ENCODE measurements around the gene EIF4E3. TPM values are rescaled to one million over a fixed set of nuclear protein-coding genes. Genes with fewer than 3 reads are reported as not detected.

Gene EIF4E3
- total and polyA plus RNA-seq, 10 donors, result 5.0 to 52.3 (median 37.3) TPM

DNA sequence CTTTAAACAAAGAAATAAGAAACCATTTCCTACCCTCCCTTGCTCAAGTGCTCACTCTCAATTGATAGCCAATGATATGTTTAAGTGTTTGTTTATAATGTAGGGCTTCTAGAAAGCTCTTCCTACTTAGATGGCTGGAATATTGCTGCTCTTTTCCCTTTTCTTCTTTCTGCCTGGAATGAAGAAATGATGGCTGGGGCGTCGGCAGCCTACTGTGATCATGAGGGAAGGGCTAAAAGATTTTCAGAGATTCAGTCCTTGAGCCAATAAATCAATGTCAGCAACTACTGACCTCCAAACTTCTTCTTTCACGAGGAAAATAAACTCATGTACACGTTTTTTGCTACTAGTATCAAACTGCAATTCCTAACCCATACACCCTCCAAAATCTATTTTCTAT is 26.4 kb upstream of the EIF4E3 start:
- H3K27me3 ChIP-seq (replicated peaks in 1 of 7), result peaks cover 0 to 57% (median 26%) of the 10 kb centered on the region in 7 donors
- no peaks in the 10 kb centered on the region for H3K36me3 ChIP-seq
- no peak for DNase-seq
- no peak overlapping the region for H3K4me3 ChIP-seq
- no peak overlapping the region for H3K27ac ChIP-seq
- 83 to 90% (median 85%) methylated on average over 4 of the region's 4 CpGs for WGBS, 5 donors
- intact Hi-C loops (cut with DNase I; ENCODE audit: low total_unique reads), result no loop called here
- H3K4me1 ChIP-seq, result peaks cover 0 to 30% (median 7%) of the 10 kb centered on the region in 6 donors
- no peaks in the 10 kb centered on the region for H3K9me3 ChIP-seq
- TF ChIP-seq POLR2A (IDR thresholded peaks at IDR 0.05), result no peak
- TF ChIP-seq POLR2AphosphoS5 (IDR thresholded peaks at IDR 0.05), result no peak
- TF ChIP-seq CTCF (IDR thresholded peaks at IDR 0.05 in 8 of 11, conservative IDR thresholded peaks at IDR 0.05 in 3 of 11), result no peak

GRCh38 chr3:71744738-71745137 is 19.5 kb upstream of the EIF4E3 start:
- H3K4me1 ChIP-seq, result no peaks in the 10 kb centered on the region
- WGBS, 5 donors, result 70 to 79% (median 79%) methylated on average over 3 of the region's 3 CpGs
- peaks cover 3 to 46% (median 39%) of the 10 kb centered on the region in 8 donors for H3K9me3 ChIP-seq
- H3K36me3 ChIP-seq, result no peaks in the 10 kb centered on the region
- TF ChIP-seq CTCF (IDR thresholded peaks at IDR 0.05 in 8 of 11, conservative IDR thresholded peaks at IDR 0.05 in 3 of 11) (no peak), POLR2AphosphoS5 (IDR thresholded peaks at IDR 0.05) (no peak), POLR2A (IDR thresholded peaks at IDR 0.05) (no peak)
- peaks cover 0 to 4% (median 0%) of the 10 kb centered on the region in 7 donors for H3K27me3 ChIP-seq (replicated peaks in 1 of 7)
- H3K4me3 ChIP-seq, result no peak overlapping the region
- H3K27ac ChIP-seq, result no peak overlapping the region
- intact Hi-C loops (cut with DNase I; ENCODE audit: low total_unique reads), result loop anchor here (10.0 kb wide), 1 partner anchor 110 kb away; no protein-coding TSS in a partner anchor
- DNase-seq, result no peak

- no peak for TF ChIP-seq POLR2A (IDR thresholded peaks at IDR 0.05)
- no peak for TF ChIP-seq CTCF (IDR thresholded peaks at IDR 0.05 in 8 of 11, conservative IDR thresholded peaks at IDR 0.05 in 3 of 11)
- TF ChIP-seq POLR2AphosphoS5 (IDR thresholded peaks at IDR 0.05), result no peak
- intact Hi-C loops (cut with DNase I; ENCODE audit: low total_unique reads), result loop anchor here (10.0 kb wide), 1 partner anchor 112 kb away; no protein-coding TSS in a partner anchor
- Histone ChIP-seq H3K27me3 (replicated peaks in 1 of 7) (peaks cover 0 to 4% (median 0%) of the 10 kb centered on the region in 7 donors), H3K4me1 (no peaks in the 10 kb centered on the region), H3K9me3 (peaks cover 3 to 48% (median 42%) of the 10 kb centered on the region in 8 donors), H3K36me3 (no peaks in the 10 kb centered on the region), H3K4me3 (no peak overlapping the region), H3K27ac (no peak overlapping the region)
- WGBS, 5 donors, result 95 to 100% (median 96%) methylated on average over 1 of the region's 1 CpG
- no peak for DNase-seq
These were observed 17.4 kb upstream of the EIF4E3 start for GRCh38 chr3:71742621-71743020.

DNA sequence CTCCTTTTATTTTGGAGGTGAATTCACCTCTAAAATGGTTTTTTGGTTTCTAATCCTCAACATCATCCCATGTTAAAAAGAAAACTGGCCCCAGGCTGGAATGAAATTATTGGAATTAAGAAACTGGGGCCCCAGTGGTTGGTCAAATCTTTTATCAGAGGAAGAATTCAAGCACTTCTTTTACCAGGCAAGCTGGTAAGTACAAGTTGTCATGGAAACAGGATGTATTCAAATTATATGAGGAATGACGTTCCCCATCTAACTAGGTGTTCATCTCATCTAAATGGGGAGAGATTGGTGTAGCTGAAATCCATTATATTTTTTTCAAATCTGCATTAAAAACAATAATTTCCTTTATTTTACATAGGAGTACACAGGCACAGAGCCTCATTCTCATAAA is 9.7 kb upstream of the EIF4E3 start:
- Histone ChIP-seq H3K27me3 (replicated peaks in 1 of 7) (no peaks in the 10 kb centered on the region), H3K4me1 (peaks cover 3 to 9% (median 5%) of the 10 kb centered on the region in 6 donors), H3K36me3 (no peaks in the 10 kb centered on the region), H3K9me3 (peaks cover 0 to 11% (median 0%) of the 10 kb centered on the region in 8 donors), H3K27ac (no peak overlapping the region), H3K4me3 (no peak overlapping the region)
- intact Hi-C loops (cut with DNase I; ENCODE audit: low total_unique reads), result no loop called here
- TF ChIP-seq POLR2A (IDR thresholded peaks at IDR 0.05) (peak in 1 of 3 donors; percentile 10), CTCF (IDR thresholded peaks at IDR 0.05 in 8 of 11, conservative IDR thresholded peaks at IDR 0.05 in 3 of 11) (no peak), POLR2AphosphoS5 (IDR thresholded peaks at IDR 0.05) (no peak)
- WGBS, 5 donors, result 60 to 67% (median 63%) methylated on average over 1 of the region's 1 CpG
- DNase-seq, result no peak

All from spleen (tissue), 11 donors.